ENCODE results near the gene MTNR1A.
"Not testable (repeated sequence)": the region's sequence is repeated elsewhere in the genome, so short reads cannot be mapped to it uniquely, and the experiment has no call there.

Gene MTNR1A

DNA sequence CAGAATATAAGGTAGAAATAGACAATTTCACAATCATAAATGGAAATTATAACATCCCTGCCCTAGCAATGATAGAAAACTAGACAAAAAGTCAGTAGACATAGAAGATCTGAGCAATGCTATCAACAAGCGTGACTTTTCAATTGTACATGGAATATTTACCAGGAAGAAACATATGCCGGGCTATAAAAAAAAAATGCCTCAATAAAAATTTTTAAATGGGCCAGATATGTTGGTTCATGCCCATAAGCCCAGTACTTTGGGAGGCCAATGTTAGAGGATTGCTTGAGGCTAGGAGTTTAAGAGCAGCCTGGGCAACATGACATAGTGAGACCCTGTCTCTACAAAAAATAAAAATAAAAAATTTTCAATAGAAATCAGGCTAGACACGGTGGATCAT is 5.3 kb upstream of the MTNR1A start:
- DNase-seq, result no peak

DNA sequence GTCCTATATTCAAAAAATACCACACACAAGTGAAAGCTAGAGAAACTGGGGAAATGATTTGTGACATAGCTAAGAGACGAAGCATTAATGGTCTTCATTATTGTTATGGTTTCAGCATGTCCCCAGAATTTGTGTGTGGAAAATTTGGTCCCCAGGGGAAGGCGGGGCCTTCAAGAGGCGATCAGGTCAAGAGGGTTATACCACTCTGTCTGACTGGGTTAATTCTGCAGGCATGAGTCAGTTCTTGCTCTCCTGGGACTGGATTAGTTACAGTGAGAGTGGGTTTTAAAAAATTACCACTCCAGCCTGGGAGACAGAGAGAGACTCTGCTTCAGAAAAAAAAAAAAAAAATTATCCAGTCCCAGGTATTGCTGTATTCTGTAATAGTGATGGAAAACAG is 2.1 kb upstream of the MTNR1A start:
- DNase-seq, result no peak

DNA sequence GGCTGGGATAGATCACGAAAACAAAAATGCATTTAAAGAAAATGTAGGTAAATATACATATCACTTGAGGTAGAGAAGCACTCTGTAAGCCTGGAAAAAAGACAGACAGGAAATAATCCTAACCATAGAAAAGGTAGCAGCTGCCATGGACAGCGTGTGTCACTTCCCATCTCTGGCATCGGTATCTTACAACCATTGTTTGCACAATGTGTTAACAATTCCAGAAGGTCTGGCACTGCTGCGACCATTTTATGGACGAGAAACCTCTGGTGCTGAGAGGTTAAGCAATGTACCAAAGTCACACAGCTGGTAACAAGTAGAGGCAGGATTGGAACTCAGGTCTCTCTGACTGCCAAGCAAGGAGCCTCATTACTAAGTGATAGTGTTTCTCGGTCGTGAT is 1.7 kb upstream of the MTNR1A start:
- DNase-seq, result no peak

DNA sequence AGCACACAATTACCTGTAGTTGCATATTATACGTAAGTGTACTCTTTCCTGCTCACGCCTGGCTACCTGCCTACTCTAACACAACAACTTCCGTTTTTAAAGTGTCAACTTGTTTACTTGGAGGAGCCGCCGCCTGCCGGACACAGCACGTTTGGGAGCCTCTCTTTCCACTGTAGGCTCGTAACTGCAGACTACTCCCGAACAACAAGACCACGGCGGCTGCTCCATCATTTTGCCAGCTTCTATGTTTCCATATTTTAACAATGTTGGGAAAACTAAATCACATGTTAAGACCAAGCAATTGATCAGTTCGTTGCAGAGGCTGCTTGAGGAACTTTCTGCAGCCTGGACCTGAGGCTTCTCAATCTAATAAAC is 841 bp downstream of the MTNR1A start:
- DNase-seq, result no peak

DNA sequence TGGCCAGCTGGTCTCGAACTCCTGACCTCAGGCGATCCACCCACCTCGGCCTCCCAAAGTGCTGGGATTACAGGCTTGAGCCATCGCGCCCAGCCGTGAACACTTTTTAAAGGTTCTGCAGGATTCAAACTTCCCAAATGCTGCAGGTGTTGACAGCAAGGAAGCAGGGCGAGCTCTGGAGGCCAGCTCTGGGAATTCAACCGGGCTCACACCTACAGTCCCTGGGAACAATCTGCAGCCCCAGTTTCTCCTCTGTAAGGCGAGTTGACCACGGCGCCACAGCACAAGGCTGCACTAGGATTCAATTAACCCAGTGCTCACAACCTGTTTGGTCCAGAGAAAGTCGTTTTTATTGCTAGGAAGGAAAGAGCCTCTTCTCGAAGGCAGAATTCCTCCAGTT is 1.6 kb downstream of the MTNR1A start:
- no peak for DNase-seq

DNA sequence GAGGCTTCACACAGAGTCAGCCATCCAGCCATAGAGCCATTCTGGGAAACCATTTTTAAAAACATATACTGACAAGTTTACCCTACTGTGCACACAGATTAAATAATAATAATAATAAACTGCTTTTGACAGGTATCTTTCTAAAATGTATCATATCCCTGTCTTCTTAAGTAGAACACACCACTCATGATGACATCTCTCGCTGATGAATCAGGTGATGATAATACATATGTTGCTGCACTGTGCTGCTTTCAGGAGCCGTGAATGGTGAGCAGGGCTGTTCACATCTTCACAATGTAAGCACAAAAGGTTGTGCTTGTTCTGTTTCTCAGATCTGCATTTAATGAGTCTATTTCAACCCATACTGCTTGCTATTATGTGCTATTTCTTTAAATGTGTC is 3.5 kb downstream of the MTNR1A start:
- DNase-seq, result no peak

DNA sequence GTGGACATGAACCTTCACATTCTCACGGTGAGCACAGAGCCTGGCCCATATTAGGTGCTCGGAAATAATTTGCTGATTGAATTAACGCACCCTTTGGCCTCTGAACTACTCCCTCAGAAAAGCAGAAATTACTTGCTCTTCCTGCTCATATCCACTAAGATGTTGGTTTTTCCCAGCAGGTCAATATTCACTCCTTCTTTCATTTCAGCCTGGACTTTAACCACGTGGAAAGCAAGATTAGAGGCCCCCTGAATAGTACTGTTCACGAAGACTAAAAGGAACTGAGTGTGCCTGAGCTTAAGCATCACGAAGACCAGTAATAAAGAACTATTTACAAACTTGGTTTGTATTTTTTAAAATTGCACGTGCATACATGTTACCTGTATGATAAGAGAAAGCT is 9.9 kb downstream of the MTNR1A start:
- DNase-seq, result no peak

DNA sequence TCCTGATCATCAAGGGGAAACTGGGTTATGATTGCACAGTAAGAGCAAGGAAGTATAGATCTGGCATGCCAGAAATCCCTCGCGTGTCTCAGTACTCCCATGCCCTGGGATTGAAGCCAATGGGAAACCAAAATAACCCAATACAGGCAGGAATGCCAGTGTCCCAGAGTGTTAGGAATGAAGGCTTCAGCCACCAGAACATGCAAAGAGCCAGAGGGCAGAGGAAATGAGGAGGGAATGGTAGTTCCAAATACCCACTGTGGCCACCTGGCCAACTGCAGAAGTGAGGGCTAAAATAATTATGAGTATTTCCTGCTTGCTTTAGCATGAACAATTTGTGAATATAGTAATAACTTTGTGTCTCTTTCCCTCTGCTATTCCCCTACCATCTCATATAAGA is 12.2 kb downstream of the MTNR1A start:
- DNase-seq, result no peak

DNA sequence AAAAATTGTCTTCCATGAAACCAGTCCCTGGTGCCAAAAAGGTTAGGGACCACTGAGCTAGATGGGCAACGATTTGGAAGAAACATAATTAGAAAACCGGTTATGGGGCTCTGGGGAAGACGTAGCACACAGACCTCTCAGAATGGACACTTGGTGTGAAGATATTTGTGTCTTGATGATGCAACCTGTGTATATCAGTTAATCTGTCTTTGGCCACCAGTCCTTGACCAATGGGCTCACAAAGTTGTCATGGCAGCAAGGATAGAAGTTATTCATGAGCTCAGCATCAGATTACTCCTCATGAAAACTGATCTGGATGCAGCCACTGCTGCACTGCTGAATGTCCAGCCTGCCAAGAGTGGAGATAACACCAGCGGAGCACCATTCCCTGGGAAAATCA is 13.6 kb downstream of the MTNR1A start:
- no peak for DNase-seq

DNA sequence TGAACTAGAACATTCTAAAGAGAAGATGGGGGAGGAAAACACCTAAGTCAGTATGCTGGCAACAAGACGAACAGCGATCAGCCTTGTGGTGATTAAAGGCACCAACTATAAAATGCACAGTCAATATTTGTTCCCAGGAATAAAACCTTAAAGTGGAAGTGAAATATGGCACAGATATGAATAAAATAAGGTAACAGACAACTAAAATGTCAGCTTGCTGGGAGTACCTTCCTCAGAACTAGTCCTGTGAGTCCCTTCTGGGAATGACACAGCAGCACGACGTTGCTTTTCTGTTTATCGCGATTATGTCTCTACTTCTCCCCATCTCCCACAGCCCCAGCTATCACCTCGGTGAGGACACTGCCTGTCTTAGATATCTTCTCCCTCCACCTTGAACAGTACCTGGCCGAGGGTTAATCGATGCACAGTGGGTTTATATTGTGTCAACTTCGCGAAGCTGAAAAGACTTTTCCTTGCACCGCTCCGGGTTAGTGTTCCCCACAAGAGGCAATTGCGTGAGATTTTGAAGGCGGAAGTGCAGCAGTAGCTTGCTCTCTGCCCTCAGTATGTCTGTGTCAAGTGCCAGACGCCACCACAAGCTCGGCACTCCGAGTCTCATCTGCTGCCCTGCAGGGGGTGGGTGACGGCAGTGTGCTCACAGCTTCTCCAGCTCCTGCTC is 17.4 kb downstream of the MTNR1A start:
- no peak for DNase-seq

DNA sequence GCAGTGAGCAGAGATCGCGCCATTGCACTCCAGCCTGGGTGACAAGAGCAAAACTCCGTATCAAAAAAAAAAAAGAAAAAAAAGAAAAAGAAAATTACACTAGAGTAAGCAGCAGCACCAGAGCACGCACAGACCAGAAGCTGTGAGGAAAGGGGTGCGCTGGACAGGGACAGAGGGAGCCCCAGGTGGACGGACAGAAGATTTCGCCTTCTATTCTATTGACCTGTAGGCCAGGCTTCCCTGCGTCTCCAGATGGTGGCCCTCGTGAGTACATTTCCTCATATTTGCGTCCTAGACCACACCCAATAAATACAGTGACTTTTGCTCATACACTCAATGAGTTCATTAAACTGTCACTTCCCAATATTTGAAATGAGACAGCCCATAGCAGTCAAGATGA is 19.1 kb downstream of the MTNR1A start:
- no peak for DNase-seq

DNA sequence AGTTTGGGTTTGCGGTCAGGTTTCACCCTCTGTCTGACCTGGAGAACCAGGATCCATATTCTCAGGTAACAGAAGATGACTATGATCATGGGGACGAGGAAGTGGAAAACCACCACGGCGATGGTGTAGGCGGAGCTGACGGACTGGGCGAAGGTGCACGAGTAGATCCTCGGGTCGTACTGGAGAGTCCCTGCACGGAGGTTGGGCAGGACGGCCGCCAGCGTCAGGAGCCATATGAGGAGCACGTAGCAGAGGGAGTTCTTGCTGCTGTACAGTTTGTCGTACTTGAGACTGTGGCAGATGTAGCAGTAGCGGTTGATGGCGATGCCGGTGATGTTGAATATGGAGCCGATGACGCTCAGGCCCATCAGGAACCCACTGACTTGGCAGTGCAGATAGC is 21.3 kb downstream of the MTNR1A start:
- DNase-seq, result no peak

DNA sequence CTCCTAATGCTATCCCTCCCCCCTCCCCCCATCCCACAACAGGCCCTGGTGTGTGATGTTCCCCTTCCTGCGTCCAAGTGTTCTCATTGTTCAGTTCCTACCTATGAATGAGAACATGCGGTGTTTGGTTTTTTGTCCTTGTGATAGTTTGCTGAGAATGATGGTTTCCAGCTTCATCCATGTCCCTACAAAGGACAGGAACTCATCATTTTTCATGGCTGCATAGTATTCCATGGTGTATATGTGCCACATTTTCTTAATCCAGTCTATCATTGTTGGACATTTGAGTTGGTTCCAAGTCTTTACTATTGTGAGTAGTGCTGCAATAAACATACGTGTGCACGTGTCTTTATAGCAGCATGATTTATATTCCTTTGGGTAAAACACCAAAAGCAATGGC is 31.4 kb downstream of the MTNR1A start:
- not testable (repeated sequence) for DNase-seq

DNA sequence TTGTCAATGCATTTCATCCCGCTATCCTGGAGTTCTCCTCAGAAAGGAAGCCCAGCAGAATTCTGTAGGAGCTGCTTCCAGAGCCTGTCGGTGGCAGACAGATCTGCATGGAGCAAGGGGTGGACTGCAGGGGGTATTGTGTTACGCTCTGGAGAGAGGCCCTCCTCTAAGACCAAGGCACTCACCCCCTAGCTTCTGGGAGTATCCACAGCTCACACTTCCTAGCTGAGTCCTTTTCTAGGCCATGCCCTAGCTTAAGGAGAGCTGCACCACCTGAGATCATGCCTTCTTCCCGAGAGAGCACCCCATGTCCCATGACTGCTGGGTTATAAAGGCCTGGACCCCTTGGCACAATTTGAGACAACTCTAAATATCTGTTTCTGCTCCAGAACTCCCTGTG is 39.1 kb downstream of the MTNR1A start:
- no peak for DNase-seq

DNA sequence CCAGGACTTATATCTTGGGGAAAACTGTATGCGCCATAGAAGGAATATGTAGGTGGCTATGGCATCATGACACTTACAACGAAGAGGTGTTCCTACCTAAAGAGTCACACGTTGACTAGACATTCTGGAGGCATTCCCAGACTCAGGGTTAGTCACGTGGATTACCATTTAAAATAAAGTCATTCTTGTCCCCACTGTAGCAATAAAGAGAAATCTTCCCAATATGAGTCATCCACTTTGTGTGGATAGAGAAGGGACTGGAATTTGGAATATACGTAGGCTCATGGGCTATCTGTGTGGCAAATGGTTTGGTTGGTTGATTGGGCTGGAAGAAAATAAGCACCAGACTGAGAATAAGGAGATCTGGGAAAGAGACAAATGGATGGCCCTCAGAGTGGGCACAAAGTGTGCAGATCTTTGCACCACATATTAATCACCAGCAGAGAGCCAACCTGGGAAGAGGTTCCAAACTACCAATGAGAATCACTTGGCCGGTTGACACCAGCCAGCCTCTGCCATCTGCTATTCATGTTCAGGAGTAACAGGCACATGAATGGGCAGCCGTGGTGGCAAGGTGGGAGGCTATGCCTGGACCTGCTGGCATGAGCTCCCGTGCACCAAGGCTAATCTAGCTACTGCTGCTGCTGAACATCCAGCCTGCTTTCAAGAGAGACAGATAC is 41.0 kb downstream of the MTNR1A start:
- no peak for DNase-seq

DNA sequence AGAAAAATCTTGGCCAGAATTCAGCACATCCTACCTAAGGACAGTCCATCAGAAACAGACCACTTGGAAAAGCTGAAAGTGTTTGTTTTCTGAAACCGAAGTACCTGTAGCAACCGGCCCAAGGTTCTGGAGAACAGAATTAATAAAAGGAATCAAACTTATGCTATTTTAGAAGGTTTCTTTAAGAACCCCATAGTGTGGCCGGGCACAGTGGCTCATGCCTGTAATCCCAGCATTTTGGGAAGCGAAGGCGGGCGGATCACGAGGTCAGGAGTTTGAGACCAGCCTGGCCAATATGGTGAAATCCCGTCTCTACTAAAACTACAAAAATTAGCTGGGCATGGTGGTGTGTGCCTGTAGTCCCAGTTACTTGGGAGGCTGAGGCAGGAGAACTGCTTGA is 50.6 kb downstream of the MTNR1A start:
- DNase-seq, result not testable (repeated sequence)

DNA sequence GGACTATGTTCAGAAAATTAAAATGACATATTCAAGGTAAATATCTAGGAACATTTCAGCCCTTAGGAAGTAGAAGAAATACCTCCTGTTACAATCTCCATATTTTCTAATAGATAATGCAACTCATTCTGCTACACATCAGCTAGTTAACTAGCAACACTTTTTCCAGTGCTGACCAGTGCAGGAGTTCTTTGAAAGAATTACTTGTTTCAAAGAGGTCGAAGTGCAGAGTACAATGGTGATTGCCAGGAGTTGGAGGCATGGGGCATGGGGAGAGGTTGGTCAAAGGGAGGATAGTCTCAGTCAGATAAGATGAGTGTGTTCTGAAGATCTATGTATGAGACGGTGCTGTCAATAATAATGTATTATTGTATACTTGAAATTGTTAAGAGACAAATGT is 53.1 kb downstream of the MTNR1A start:
- DNase-seq, result no peak

DNA sequence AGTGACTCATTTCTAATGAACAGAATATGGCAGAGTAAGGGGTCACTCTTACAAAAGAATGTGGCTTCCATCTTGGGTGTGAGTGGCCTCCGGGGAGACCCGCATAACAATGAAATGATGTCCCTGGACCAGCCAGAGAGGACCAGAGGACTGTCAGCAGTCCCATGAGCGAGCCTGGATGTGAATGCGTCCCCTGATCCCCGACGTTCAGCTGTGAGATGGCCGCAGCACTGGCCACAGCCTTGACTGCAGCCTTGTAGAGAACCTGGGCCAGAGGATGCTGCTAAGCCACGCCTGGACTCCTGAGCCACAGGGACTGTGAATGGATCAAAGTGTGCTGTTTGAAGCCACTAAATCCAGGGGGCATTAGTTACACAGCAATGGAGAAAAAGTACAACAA is 53.8 kb downstream of the MTNR1A start:
- no peak for DNase-seq

DNA sequence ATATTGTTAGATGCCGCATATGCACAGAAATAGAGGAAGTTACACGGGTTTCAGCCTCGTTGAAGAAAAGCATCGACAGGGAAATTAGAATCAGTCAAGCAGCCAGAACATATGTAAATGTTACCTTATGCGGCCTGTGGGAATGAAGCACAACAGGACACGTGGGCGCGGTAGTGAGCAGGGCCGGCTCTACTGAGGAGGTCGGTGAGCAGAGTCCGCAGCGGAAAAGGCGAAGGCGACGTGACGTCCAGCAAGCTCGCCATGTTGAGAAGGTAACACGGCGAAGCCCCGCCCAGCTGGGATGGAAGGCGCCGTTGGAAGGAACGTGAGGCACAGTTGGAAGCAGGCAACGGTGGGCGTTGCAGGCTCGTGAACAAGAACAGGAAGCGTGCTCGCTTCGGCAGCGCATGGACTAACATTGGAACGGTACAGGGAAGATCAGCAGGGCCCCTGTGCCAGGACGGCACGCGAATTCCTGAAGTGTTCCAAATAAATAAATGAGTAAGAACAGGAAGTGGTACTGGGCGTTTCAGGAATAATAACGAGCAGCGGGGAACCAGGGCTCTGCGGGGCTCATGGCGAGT is 54.6 kb downstream of the MTNR1A start:
- no peak for DNase-seq

DNA sequence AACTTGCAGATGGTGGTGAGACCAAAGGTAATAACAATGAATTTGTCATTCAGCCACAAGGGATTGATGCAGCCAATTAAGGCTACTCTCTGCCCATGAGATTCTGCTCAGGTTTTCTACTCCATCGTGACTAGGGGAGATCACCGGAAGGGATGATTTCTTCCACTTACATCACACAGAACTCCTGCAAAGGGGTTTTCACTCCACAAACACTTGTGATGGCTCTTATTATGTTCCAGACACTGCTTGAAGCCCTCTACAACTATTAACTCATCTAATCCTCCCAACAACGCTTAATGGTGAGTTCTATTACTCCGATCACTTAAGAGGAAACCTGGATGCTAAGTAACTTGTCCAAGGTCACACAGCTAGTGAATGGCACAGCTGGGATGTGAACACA is 55.9 kb downstream of the MTNR1A start:
- no peak for DNase-seq

DNA sequence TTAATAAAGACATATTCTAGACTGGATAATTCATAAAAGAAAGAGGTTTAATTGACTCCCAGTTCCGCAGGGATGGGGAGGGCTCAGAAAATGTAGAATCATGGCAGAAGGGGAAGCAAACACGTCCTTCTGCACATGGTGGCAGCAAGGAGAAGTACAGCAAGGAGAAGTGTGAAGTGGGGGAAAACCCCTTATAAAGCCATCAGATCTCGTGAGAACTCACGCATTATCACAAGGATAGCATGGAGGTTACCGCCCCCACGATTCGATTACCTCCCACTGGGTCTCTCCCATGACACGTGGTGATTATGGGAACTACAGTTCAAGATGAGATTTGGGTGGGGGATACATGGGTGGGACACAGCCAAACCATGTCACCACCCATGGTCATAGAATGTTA is 58.3 kb downstream of the MTNR1A start:
- no peak for DNase-seq

DNA sequence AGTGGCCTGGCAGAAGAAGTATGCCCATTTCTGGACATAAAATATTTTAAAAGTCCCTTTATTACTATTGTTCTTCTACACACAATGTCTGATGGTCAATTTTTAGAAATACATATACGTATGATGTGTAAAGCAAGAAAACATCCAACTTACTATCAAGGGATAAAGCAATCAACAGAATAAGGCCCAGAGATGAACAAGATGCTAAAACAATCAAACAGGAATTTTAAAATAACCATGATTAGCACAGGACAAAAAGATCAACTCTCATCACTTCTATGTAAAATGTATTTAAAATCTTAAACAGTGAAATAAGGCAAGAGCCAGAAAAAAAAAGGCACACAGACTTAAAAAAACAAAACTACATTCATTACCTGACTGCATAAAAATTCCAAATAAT is 60.9 kb downstream of the MTNR1A start:
- no peak for DNase-seq

DNA sequence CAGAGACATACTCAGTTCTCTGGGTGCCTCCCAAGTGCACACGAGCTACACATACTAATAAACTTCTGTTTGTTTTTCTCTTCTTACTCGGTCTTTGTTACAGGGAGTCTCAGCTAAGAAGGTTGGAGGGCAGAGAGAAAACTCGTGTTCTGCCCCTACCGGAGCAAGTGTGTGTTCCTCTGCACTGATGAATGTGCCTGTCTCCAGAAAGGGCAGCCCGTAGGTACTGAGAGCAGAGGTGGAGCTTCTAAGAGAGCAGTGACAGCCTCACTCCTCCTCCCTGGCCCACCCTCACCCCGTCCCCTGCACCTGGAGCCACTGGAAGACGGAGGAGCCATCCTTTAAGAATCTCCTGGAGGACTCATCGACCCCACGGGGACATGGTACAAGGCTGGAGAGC is 67.6 kb downstream of the MTNR1A start:
- no peak for DNase-seq

DNA sequence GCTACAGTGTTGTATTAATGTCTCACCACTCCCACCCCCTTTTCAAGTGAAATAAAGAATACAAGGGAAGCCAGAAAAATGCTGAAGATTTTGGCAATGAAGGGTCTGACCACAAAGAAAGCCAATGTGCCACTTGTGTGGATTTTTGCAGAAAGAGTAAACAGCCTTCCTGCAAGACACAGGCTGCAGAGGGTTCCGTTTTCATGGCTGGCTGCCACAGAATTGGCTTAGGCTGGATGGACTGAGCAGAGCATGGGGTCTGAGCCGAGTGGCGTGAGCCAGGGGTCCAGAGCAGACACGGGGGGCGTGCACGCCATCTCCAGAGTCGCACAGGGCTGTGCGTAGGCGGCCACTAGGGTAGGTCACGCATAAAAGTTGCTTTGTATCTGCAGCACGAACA is 69.2 kb downstream of the MTNR1A start:
- no peak for DNase-seq

DNA sequence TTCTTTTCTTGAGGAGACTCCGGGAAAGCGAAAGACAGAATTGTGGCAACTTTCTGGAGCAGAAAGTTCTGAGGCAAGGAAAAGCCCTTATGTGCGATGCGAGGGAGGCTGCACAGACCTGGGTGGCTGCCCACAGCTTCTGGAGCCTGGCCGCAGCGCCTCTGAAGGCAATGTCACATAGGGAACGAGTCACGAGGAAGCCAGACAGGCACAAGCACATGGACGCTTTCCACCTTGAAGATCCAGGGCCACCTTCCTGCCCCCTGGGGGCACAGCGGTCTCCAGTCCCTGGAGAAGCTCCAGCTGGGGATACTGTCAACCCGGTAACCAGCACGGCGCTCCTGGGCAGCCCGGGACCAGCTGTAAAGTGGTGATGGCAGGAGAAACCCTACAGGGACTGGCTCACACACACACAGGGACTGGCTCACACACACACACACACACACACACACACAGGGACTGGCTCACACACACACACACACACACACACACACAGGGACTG is 69.8 kb downstream of the MTNR1A start:
- DNase-seq, result no peak
